ENCODE results near the gene AGBL4.
"Not testable (repeated sequence)": the region's sequence is repeated elsewhere in the genome, so short reads cannot be mapped to it uniquely, and the experiment has no call there.

AGBL4 gene

GRCh38 chr1:50023292-50024159, at the start of gene AGBL4:
Gene AGBL4 (minus strand): TSS chr1:50023954.
- DNase-seq (ENCODE audit: low read depth in 2 of 2), result no peak

GRCh38 chr1:50066806-50067205, 43.1 kb upstream of the AGBL4 start:
- no peak for DNase-seq (ENCODE audit: low read depth in 2 of 2)

GRCh38 chr1:50060279-50060678, 36.5 kb upstream of the AGBL4 start:
- DNase-seq (ENCODE audit: low read depth in 2 of 2), result no peak

GRCh38 chr1:50048791-50049190, 25.0 kb upstream of the AGBL4 start:
- no peak for DNase-seq (ENCODE audit: low read depth in 2 of 2)

GRCh38 chr1:50047916-50048694, 24.4 kb upstream of the AGBL4 start:
- DNase-seq (ENCODE audit: low read depth in 2 of 2), result no peak

GRCh38 chr1:50038237-50038809, 14.6 kb upstream of the AGBL4 start:
- DNase-seq (ENCODE audit: low read depth in 2 of 2), result no peak

- no peak for DNase-seq (ENCODE audit: low read depth in 2 of 2)
Observed at GRCh38 chr1:50027794-50028193, 4.0 kb upstream of the AGBL4 start.

GRCh38 chr1:49995734-49996133, 28.0 kb downstream of the AGBL4 start:
- DNase-seq (ENCODE audit: low read depth in 2 of 2), result no peak

- DNase-seq (ENCODE audit: low read depth in 2 of 2), result no peak
Observed at GRCh38 chr1:49971088-49971487, 52.7 kb downstream of the AGBL4 start.

GRCh38 chr1:49951385-49951784, 72.4 kb downstream of the AGBL4 start:
- DNase-seq (ENCODE audit: low read depth in 2 of 2), result no peak

- not testable (repeated sequence) for DNase-seq (ENCODE audit: low read depth in 2 of 2)
Observed at GRCh38 chr1:49915301-49915700, 108.5 kb downstream of the AGBL4 start.

- no peak for DNase-seq (ENCODE audit: low read depth in 2 of 2)
Observed at GRCh38 chr1:49906365-49906764, 117.4 kb downstream of the AGBL4 start.

GRCh38 chr1:49864581-49864980, 159.2 kb downstream of the AGBL4 start:
- DNase-seq (ENCODE audit: low read depth in 2 of 2), result no peak

GRCh38 chr1:49854741-49855140, 169.0 kb downstream of the AGBL4 start:
- no peak for DNase-seq (ENCODE audit: low read depth in 2 of 2)

- no peak for DNase-seq (ENCODE audit: low read depth in 2 of 2)
Observed at GRCh38 chr1:49842596-49842995, 181.2 kb downstream of the AGBL4 start.

GRCh38 chr1:49841767-49842166, 182.0 kb downstream of the AGBL4 start:
- no peak for DNase-seq (ENCODE audit: low read depth in 2 of 2)

GRCh38 chr1:49824261-49824660, 199.5 kb downstream of the AGBL4 start:
- DNase-seq (ENCODE audit: low read depth in 2 of 2), result no peak

- no peak for DNase-seq (ENCODE audit: low read depth in 2 of 2)
Observed at GRCh38 chr1:49817681-49818080, 206.1 kb downstream of the AGBL4 start.

GRCh38 chr1:49787013-49787412, 236.7 kb downstream of the AGBL4 start:
- not testable (repeated sequence) for DNase-seq (ENCODE audit: low read depth in 2 of 2)

- DNase-seq (ENCODE audit: low read depth in 2 of 2), result no peak
Observed at GRCh38 chr1:49765034-49765433, 258.7 kb downstream of the AGBL4 start.

- not testable (repeated sequence) for DNase-seq (ENCODE audit: low read depth in 2 of 2)
Observed at GRCh38 chr1:49738118-49738517, 285.6 kb downstream of the AGBL4 start.

- no peak for DNase-seq (ENCODE audit: low read depth in 2 of 2)
Observed at GRCh38 chr1:49728377-49728776, 295.4 kb downstream of the AGBL4 start.

- no peak for DNase-seq (ENCODE audit: low read depth in 2 of 2)
Observed at GRCh38 chr1:49723662-49724061, 300.1 kb downstream of the AGBL4 start.

Measured in stimulated activated CD4-positive, alpha-beta T cell treated with anti-CD3 and anti-CD28 coated beads, Interleukin-1b, Interleukin-23, amount 100 ng/mL, for 1 hour (primary cell).